GM19328 (cell line): ENCODE data around the gene SLC26A4.
A peak's percentile ranks its signal among the peaks of the same experiment; 100 is the strongest.
"Not testable (repeated sequence)": the region's sequence is repeated elsewhere in the genome, so short reads cannot be mapped to it uniquely, and the experiment has no call there.

Experiments used
- ATAC-seq: cut with Tn5 transposase; IDR thresholded peaks from one replicate; pipeline ENCODE4 v1.9.1; 2021; ENCODE audit warnings: mild to moderate bottlenecking, moderate library complexity; ENCODE audit not compliant: unreplicated experiment

Gene SLC26A4

DNA sequence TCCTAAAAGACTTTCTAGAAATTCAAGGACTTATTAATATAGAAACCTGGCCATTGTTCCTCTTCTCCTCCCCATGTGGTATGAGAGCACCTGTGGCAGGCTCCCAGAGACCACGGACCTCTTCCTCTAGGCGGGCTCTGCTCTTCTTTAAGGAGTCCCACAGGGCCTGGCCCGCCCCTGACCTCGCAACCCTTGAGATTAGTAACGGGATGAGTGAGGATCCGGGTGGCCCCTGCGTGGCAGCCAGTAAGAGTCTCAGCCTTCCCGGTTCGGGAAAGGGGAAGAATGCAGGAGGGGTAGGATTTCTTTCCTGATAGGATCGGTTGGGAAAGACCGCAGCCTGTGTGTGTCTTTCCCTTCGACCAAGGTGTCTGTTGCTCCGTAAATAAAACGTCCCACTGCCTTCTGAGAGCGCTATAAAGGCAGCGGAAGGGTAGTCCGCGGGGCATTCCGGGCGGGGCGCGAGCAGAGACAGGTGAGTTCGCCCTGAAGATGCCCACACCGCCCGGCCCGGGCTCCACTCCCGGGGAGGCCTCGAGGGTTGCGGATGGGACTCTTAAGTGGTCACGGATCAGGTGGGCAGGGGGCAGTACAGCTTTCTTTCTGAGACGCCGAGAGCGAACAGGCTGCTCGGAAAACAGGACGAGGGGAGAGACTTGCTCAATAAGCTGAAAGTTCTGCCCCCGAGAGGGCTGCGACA lies at the start of gene SLC26A4:
Gene SLC26A4, plus strand, starts transcription at position 448 of the 700 bp plus-strand sequence. CDS start 814 bp downstream, outside the sequence.
- no peak for ATAC-seq

DNA sequence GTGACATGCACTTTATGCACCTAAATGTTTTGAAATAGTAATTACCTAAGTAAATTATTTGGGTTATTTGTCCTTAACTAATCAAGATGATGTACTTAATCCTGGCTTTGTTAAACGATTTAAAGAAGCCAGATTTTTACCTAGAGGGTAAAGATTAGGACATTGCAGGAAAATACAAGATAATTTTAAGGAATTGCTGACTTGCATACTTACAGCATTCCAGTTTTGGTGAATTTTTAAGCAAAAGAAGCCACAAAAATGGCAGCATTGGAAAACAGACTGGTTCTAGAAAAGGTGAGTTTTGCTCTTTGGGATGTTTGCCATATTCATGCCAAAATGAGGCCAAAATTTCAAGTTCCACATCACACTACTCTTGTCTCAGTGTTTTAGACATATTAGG lies 47.2 kb upstream of the SLC26A4 start:
- ATAC-seq, result no peak

- ATAC-seq, result no peak
These were observed 46.7 kb upstream of the SLC26A4 start for GRCh38 chr7:107613948-107614347.

GRCh38 chr7:107614425-107614824 lies 46.2 kb upstream of the SLC26A4 start:
- ATAC-seq, result no peak

DNA sequence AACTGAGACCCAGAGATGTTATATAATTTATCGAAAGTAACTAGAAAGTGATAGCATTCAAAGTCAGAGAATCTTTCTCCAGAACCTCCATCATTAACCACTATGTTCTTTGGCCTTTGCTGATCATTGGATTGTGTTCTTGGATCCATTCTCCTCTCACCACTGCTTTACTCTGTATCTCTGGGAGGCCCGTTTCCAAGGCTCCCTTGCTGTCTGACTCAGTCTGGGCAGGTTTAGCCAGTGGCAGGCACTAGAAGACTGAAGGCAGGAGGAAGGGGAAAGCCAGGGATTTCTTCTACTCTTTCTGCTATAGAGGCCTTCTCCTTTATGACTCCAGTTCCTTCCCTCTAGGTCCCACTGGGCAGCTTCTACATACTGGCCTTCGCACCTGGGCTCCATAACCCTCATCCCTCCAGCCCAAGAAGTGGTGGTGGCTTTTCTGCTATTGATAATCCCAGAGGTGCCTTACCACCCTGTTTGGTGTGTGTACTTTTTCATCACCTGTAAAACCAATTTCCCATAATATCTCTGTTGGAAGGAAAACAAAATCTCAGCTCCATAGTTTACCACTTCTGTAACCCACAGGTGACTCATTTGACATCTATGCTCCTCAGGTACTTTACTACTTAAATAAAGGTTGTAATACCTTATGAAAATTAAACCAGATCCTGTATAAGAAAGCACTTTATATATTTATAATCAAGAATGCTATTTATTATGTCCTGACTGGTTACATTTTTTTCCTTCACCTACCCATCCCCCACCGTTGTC lies 44.5 kb upstream of the SLC26A4 start:
- no peak for ATAC-seq

- no peak for ATAC-seq
These were observed 38.2 kb upstream of the SLC26A4 start for GRCh38 chr7:107622429-107622828.

- no peak for ATAC-seq
These were observed 37.7 kb upstream of the SLC26A4 start for GRCh38 chr7:107622894-107623293.

- no peak for ATAC-seq
These were observed 33.6 kb upstream of the SLC26A4 start for GRCh38 chr7:107627002-107627401.

- no peak for ATAC-seq
These were observed 32.1 kb upstream of the SLC26A4 start for GRCh38 chr7:107628461-107629064.

DNA sequence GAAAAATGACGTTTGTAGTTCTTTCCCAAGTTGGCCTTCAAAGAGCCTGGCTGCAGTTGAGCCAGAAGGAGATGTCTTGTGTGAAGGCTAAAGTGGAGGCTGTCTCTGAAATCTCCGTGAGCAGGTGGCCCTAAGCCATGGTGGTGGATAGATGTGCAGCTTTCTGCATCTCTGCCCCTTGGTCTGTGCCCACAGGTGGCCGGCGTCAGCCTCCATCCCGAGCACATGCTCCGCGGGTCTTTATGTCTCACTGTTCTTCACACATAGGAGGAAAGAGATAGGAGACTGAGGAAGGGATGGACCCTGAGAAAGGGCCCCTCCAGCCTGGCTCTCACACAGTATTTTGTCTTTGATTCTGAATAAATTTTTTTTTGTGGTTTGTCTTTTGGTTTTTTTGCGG lies 30.3 kb upstream of the SLC26A4 start:
- ATAC-seq, result no peak

GRCh38 chr7:107631588-107632491 lies 28.8 kb upstream of the SLC26A4 start:
- ATAC-seq, result no peak

GRCh38 chr7:107632492-107632865 lies 28.1 kb upstream of the SLC26A4 start:
- ATAC-seq, result no peak

DNA sequence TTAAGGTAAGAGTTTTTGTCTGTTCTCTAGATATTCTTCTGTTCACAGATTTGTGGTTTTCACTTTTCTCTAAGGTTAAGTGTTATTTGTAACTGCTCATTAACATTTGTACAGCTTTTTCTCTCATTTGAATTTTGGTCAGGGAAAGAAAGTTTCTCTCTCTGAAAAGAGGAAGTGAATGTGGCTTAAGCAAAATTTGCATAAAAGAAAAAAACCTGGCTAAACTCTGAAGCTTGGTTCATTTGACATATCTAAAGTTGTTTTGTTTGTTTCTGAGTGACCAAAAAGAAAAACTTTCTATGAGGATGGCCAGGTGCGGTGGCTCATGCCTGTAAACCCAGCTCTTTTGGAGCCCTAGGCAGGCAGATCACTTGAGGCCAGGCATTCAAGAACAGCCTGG lies 22.0 kb upstream of the SLC26A4 start:
- peak; percentile 94 for ATAC-seq

DNA sequence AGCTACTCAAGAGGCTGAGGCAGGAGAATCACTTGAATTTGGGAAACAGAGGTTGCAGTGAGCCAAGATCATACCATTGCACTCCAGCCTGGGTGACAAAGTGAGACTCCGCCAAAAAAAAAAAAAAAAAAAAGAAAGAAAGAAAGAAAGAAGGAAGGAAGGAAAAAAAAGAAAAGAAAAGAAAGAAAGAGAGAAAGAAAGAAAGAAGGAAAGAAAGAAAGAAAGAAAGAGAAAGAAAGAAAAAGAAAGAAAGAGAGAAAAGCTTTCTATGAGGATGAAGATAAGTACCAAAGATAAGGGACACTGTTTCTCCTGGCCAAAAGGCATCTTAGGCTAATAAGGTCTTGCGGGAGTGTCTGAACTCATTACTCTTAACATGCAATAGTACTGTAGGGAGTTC lies 21.6 kb upstream of the SLC26A4 start:
- not testable (repeated sequence) for ATAC-seq

DNA sequence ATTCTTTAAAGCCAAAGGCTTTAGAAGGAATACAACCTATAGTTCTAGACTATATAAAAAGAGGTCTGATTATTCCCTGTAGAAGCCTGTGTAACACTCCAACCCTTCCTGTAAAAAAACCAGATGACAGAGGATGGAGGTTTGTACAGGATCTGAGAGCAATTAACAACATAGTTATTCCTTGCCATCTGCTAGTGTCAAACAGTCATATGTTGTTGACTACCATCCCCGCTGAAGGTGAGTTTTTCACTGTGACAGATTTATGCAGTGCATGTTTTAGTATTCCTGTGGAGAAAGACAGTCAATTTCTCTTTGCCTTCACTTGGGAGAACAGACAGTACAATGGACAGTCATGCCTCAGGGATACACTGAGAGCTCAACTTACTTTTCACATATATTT lies 19.0 kb upstream of the SLC26A4 start:
- no peak for ATAC-seq

DNA sequence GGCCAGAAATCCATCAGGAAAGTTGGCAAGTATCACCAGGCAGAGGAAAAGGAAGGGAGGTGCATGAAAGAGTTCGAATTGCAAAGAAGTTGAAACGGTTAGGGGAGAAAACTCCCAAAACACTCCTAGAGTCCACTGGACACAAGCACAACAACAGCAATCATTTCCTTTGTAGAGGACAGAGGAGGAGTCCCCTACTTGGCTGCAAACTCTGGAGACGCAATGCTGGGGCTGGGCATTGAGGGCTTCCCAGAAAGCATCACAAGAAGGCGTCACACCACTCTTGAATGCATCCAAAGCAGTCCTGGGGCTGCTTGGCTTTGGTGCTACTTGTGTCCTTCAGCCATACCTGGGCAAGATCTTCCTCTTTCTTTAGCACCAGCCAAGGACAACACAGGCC lies 18.1 kb upstream of the SLC26A4 start:
- no peak for ATAC-seq

GRCh38 chr7:107643407-107643806 lies 17.2 kb upstream of the SLC26A4 start:
- ATAC-seq, result no peak

GRCh38 chr7:107643938-107644308 lies 16.7 kb upstream of the SLC26A4 start:
- no peak for ATAC-seq

- no peak for ATAC-seq
These were observed 16.2 kb upstream of the SLC26A4 start for GRCh38 chr7:107644309-107644974.

DNA sequence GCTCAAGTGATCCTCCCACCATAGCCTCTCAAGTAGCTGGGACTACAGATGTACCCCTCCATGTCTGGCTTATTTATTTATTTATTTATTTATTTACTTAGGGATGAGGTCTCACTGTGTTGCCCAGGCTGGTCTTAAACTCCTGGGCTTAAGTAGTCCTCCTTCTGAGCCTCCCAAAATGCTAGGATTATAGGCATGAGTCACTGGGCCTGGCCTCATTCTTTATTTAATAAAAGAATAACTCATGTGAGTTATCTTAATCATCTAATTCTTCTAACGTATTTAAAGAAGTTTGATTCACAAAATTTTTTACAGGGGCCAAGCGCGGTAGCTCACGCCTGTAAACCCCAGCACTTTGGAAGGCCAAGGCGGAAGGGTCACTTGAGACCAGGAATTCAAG lies 8.0 kb upstream of the SLC26A4 start:
- no peak for ATAC-seq

DNA sequence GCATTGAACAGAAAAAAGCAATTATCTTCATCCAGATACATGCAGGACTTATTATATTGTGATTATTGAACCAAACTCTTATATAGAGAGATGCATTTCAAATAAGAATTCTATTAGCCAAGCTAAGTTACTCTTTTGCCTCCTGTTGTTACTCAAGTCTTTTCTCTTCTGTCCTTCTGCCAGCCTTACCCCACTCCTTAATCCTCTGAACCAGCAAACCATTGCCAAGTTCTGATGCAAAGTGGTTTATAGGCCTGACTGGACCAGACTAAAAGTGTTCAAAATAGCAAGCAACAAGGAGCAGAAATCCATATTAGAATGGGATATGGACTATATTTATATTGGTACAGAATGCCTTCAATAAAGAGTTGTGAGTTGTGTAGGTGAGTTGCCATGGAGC lies 2.2 kb upstream of the SLC26A4 start:
- ATAC-seq, result no peak
